Adipocyte (in vitro differentiated cells): ENCODE measurements around the gene CSF1R.

ENCODE experiments used
- DNase-seq: peaks from one replicate; pipeline ENCODE4 v3.0.0-alpha.2; 2015; ENCODE audit warnings: low read depth
- H3K27me3 ChIP-seq: replicated peaks from 2 replicates; pipeline ENCODE4 v1.7.0; 2013; ENCODE audit warnings: mild to moderate bottlenecking, low read length, moderate library complexity; ENCODE audit not compliant: control insufficient read depth, insufficient read depth
- H3K36me3 ChIP-seq: 2 replicates; pipeline ENCODE4 v1.7.0; 2013; ENCODE audit warnings: low read length, mild to moderate bottlenecking, moderate library complexity; ENCODE audit not compliant: control insufficient read depth, insufficient read depth, severe bottlenecking
- H3K4me1 ChIP-seq: 2 replicates; pipeline ENCODE4 v1.7.0; 2013; ENCODE audit warnings: mild to moderate bottlenecking, low read length, moderate library complexity; ENCODE audit not compliant: control insufficient read depth, insufficient read depth
- H3K4me3 ChIP-seq: 2 replicates; pipeline ENCODE4 v1.7.0; 2013; ENCODE audit warnings: mild to moderate bottlenecking, low read length, moderate library complexity
- H3K9ac ChIP-seq: 2 replicates; pipeline ENCODE4 v1.7.0; 2013; ENCODE audit warnings: mild to moderate bottlenecking, low read length, moderate library complexity
- H3K9me3 ChIP-seq: 2 replicates; pipeline ENCODE4 v1.7.0; 2013; ENCODE audit warnings: mild to moderate bottlenecking, low read length, moderate library complexity; ENCODE audit not compliant: control insufficient read depth

Gene CSF1R

GRCh38 chr5:150014456-150014855 lies 71.9 kb downstream of the CSF1R start:
- no peak overlapping the region for H3K9ac ChIP-seq
- peaks cover 92% of the 10 kb centered on the region for H3K36me3 ChIP-seq
- H3K9me3 ChIP-seq: peaks cover 14% of the 10 kb centered on the region
- no peaks in the 10 kb centered on the region for H3K27me3 ChIP-seq
- H3K4me1 ChIP-seq: peaks cover 11% of the 10 kb centered on the region
- DNase-seq: no peak
- H3K4me3 ChIP-seq: no peak overlapping the region

DNA sequence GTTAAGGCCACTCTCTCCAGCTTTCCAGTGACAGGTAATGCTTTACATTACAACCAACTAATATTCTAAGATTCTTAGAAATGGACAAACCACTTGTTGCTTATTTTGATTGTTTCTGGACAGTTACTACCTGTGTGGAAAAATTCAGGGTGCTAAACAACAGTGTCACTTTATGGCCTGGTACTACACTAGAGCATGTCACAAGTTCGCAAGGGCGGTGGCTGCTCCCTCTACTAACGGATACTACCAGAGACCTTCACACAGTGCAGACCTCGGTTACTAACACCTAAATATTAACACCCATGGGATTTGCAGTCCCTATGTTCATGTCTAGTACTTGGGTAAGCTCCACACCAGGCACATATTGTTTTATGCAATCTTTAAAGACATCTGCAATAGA lies 72.4 kb downstream of the CSF1R start:
- Histone ChIP-seq H3K4me1 (peaks cover 11% of the 10 kb centered on the region), H3K9ac (no peak overlapping the region), H3K27me3 (no peaks in the 10 kb centered on the region), H3K4me3 (no peak overlapping the region), H3K36me3 (peaks cover 92% of the 10 kb centered on the region), H3K9me3 (peaks cover 14% of the 10 kb centered on the region)
- DNase-seq: no peak

DNA sequence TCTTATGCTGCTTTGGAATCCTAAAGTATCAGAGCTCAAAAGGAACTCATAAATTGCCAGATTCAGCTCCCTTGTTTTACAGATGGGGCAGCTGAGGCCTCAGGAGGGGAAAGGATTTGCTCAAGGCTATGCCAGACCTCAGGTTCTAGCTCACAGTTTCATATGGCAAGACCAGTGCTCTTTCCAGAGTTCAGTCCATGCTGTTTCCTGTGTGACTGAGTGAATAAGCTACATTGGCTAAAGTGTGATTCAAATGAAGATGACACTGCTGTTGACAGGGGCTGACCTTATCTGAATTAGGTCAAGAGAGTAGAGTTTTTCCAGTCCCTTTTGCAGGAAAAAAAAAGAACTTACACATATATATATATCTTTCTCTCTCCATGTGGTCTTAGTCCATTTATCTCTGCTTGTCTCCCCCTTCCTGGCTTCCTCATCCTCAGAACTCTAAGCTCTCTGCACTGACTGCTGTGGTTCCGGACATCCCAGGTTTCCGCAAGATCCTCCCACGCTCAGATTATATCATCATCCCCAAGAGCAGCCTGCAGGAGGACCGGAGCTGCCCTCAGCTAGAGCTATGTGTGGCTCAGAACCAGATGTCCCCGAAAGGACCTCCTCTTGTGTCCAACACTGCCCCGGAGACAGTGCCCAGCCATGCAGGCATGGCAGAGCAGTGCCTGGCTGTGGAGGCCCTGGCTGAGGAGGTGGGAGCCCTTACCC lies 76.5 kb downstream of the CSF1R start:
- Histone ChIP-seq H3K4me3 (no peak overlapping the region), H3K9ac (no peak overlapping the region), H3K36me3 (peaks cover 94% of the 10 kb centered on the region), H3K4me1 (no peaks in the 10 kb centered on the region), H3K9me3 (no peaks in the 10 kb centered on the region), H3K27me3 (no peaks in the 10 kb centered on the region)
- DNase-seq: no peak

- H3K9me3 ChIP-seq: no peaks in the 10 kb centered on the region
- H3K4me3 ChIP-seq: no peak overlapping the region
- no peaks in the 10 kb centered on the region for H3K27me3 ChIP-seq
- DNase-seq: no peak
- no peak overlapping the region for H3K9ac ChIP-seq
- peaks cover 68% of the 10 kb centered on the region for H3K36me3 ChIP-seq
- H3K4me1 ChIP-seq: peaks cover 12% of the 10 kb centered on the region
These were observed 79.3 kb downstream of the CSF1R start for GRCh38 chr5:150007050-150007449.

GRCh38 chr5:150006318-150006717 lies 80.0 kb downstream of the CSF1R start:
- Histone ChIP-seq H3K27me3 (no peaks in the 10 kb centered on the region), H3K9me3 (no peaks in the 10 kb centered on the region), H3K9ac (no peak overlapping the region), H3K4me1 (peaks cover 16% of the 10 kb centered on the region), H3K36me3 (peaks cover 64% of the 10 kb centered on the region), H3K4me3 (no peak overlapping the region)
- no peak for DNase-seq
